ENCODE measurements around the gene EXOSC5.

DNA sequence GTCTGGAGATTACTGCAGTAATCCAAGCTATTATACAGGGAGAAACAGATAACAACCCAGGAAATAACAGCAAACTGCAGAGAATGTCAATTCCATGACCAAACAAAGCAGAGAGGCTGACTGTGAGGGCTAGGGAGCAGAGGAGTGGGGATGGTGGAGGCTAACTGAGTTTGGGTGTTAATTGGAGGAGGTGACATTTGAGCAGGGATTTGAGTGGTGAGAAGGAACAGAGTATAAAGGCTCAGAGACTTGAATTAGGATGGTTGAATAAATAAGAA, 39.5 kb upstream of the EXOSC5 start:
- TF ChIP-seq POLR2A (IDR thresholded peaks at IDR 0.05; ENCODE audit: low read depth, low read length), result no peak
- TF ChIP-seq, protein P1, sequence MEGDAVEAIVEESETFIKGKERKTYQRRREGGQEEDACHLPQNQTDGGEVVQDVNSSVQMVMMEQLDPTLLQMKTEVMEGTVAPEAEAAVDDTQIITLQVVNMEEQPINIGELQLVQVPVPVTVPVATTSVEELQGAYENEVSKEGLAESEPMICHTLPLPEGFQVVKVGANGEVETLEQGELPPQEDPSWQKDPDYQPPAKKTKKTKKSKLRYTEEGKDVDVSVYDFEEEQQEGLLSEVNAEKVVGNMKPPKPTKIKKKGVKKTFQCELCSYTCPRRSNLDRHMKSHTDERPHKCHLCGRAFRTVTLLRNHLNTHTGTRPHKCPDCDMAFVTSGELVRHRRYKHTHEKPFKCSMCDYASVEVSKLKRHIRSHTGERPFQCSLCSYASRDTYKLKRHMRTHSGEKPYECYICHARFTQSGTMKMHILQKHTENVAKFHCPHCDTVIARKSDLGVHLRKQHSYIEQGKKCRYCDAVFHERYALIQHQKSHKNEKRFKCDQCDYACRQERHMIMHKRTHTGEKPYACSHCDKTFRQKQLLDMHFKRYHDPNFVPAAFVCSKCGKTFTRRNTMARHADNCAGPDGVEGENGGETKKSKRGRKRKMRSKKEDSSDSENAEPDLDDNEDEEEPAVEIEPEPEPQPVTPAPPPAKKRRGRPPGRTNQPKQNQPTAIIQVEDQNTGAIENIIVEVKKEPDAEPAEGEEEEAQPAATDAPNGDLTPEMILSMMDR (conservative IDR thresholded peaks at IDR 0.05; ENCODE audit: low read depth, low read length), result no peak
